Measurements from ENCODE around the gene ZFPM1.

Gene ZFPM1

GRCh38 chr16:88504489-88505404, 51.7 kb downstream of the ZFPM1 start:
- Histone ChIP-seq H2AFZ (ENCODE audit: low read depth, low read length) (no peak overlapping the region), H3K4me3 (ENCODE audit: low read length) (no peak overlapping the region)

GRCh38 chr16:88505405-88506082, 52.5 kb downstream of the ZFPM1 start:
- no peaks in the 10 kb centered on the region for H3K9me3 ChIP-seq (ENCODE audit: low read length)
- H2AFZ ChIP-seq (ENCODE audit: low read depth, low read length): no peak overlapping the region
- H3K4me3 ChIP-seq (ENCODE audit: low read length): no peak overlapping the region
- no peaks in the 10 kb centered on the region for H3K27me3 ChIP-seq (ENCODE audit: insufficient read depth, low read length)
- H3K36me3 ChIP-seq (ENCODE audit: insufficient read depth, low read length): no peaks in the 10 kb centered on the region
- H3K4me1 ChIP-seq (ENCODE audit: insufficient read depth, low read length): peaks cover 17% of the 10 kb centered on the region

More at GRCh38 chr16:88504489-88505404, 51.7 kb downstream of the ZFPM1 start:
- Histone ChIP-seq H3K4me1 (ENCODE audit: insufficient read depth, low read length) (peaks cover 12% of the 10 kb centered on the region), H3K36me3 (ENCODE audit: insufficient read depth, low read length) (no peaks in the 10 kb centered on the region), H3K27me3 (ENCODE audit: insufficient read depth, low read length) (no peaks in the 10 kb centered on the region), H3K9me3 (ENCODE audit: low read length) (no peaks in the 10 kb centered on the region)

GRCh38 chr16:88506723-88507122, 53.6 kb downstream of the ZFPM1 start:
- H3K4me3 ChIP-seq (ENCODE audit: low read length): no peak overlapping the region
- no peak overlapping the region for H2AFZ ChIP-seq (ENCODE audit: low read depth, low read length)
- H3K4me1 ChIP-seq (ENCODE audit: insufficient read depth, low read length): peaks cover 17% of the 10 kb centered on the region
- H3K27me3 ChIP-seq (ENCODE audit: insufficient read depth, low read length): no peaks in the 10 kb centered on the region
- H3K9me3 ChIP-seq (ENCODE audit: low read length): no peaks in the 10 kb centered on the region
- H3K36me3 ChIP-seq (ENCODE audit: insufficient read depth, low read length): no peaks in the 10 kb centered on the region

- Histone ChIP-seq H3K4me3 (ENCODE audit: low read length) (no peak overlapping the region), H3K9me3 (ENCODE audit: low read length) (no peaks in the 10 kb centered on the region), H2AFZ (ENCODE audit: low read depth, low read length) (no peak overlapping the region), H3K27me3 (ENCODE audit: insufficient read depth, low read length) (no peaks in the 10 kb centered on the region), H3K4me1 (ENCODE audit: insufficient read depth, low read length) (peaks cover 17% of the 10 kb centered on the region), H3K36me3 (ENCODE audit: insufficient read depth, low read length) (no peaks in the 10 kb centered on the region)
These were observed 54.2 kb downstream of the ZFPM1 start for GRCh38 chr16:88507231-88507743.

GRCh38 chr16:88508376-88508867, 55.3 kb downstream of the ZFPM1 start:
- no peak overlapping the region for H2AFZ ChIP-seq (ENCODE audit: low read depth, low read length)
- no peak overlapping the region for H3K4me3 ChIP-seq (ENCODE audit: low read length)
- H3K36me3 ChIP-seq (ENCODE audit: insufficient read depth, low read length): no peaks in the 10 kb centered on the region
- no peaks in the 10 kb centered on the region for H3K9me3 ChIP-seq (ENCODE audit: low read length)
- peaks cover 17% of the 10 kb centered on the region for H3K4me1 ChIP-seq (ENCODE audit: insufficient read depth, low read length)
- no peaks in the 10 kb centered on the region for H3K27me3 ChIP-seq (ENCODE audit: insufficient read depth, low read length)

GRCh38 chr16:88508868-88509748, 56.0 kb downstream of the ZFPM1 start:
- H3K36me3 ChIP-seq (ENCODE audit: insufficient read depth, low read length): no peaks in the 10 kb centered on the region
- peaks cover 17% of the 10 kb centered on the region for H3K4me1 ChIP-seq (ENCODE audit: insufficient read depth, low read length)
- H3K27me3 ChIP-seq (ENCODE audit: insufficient read depth, low read length): no peaks in the 10 kb centered on the region
- no peak overlapping the region for H2AFZ ChIP-seq (ENCODE audit: low read depth, low read length)
- H3K4me3 ChIP-seq (ENCODE audit: low read length): no peak overlapping the region
- no peaks in the 10 kb centered on the region for H3K9me3 ChIP-seq (ENCODE audit: low read length)

GRCh38 chr16:88509749-88510069, 56.6 kb downstream of the ZFPM1 start:
- H3K9me3 ChIP-seq (ENCODE audit: low read length): no peaks in the 10 kb centered on the region
- H3K4me3 ChIP-seq (ENCODE audit: low read length): no peak overlapping the region
- no peak overlapping the region for H2AFZ ChIP-seq (ENCODE audit: low read depth, low read length)
- no peaks in the 10 kb centered on the region for H3K36me3 ChIP-seq (ENCODE audit: insufficient read depth, low read length)
- H3K4me1 ChIP-seq (ENCODE audit: insufficient read depth, low read length): peaks cover 20% of the 10 kb centered on the region
- no peaks in the 10 kb centered on the region for H3K27me3 ChIP-seq (ENCODE audit: insufficient read depth, low read length)

GRCh38 chr16:88510091-88510994, 57.3 kb downstream of the ZFPM1 start:
- Histone ChIP-seq H3K4me3 (ENCODE audit: low read length) (no peak overlapping the region), H3K4me1 (ENCODE audit: insufficient read depth, low read length) (peaks cover 26% of the 10 kb centered on the region), H3K9me3 (ENCODE audit: low read length) (no peaks in the 10 kb centered on the region), H2AFZ (ENCODE audit: low read depth, low read length) (no peak overlapping the region), H3K27me3 (ENCODE audit: insufficient read depth, low read length) (no peaks in the 10 kb centered on the region), H3K36me3 (ENCODE audit: insufficient read depth, low read length) (no peaks in the 10 kb centered on the region)

GRCh38 chr16:88511060-88511459, 58.0 kb downstream of the ZFPM1 start:
- Histone ChIP-seq H2AFZ (ENCODE audit: low read depth, low read length) (no peak overlapping the region), H3K27me3 (ENCODE audit: insufficient read depth, low read length) (no peaks in the 10 kb centered on the region), H3K9me3 (ENCODE audit: low read length) (no peaks in the 10 kb centered on the region), H3K36me3 (ENCODE audit: insufficient read depth, low read length) (no peaks in the 10 kb centered on the region), H3K4me3 (ENCODE audit: low read length) (no peak overlapping the region), H3K4me1 (ENCODE audit: insufficient read depth, low read length) (peaks cover 31% of the 10 kb centered on the region)

- Histone ChIP-seq H2AFZ (ENCODE audit: low read depth, low read length) (no peak overlapping the region), H3K36me3 (ENCODE audit: insufficient read depth, low read length) (no peaks in the 10 kb centered on the region), H3K9me3 (ENCODE audit: low read length) (no peaks in the 10 kb centered on the region), H3K4me1 (ENCODE audit: insufficient read depth, low read length) (peaks cover 35% of the 10 kb centered on the region), H3K4me3 (ENCODE audit: low read length) (no peak overlapping the region), H3K27me3 (ENCODE audit: insufficient read depth, low read length) (no peaks in the 10 kb centered on the region)
These were observed 58.8 kb downstream of the ZFPM1 start for GRCh38 chr16:88511906-88512305.

GRCh38 chr16:88512728-88513696, 59.9 kb downstream of the ZFPM1 start:
- no peak overlapping the region for H2AFZ ChIP-seq (ENCODE audit: low read depth, low read length)
- H3K4me1 ChIP-seq (ENCODE audit: insufficient read depth, low read length): peaks cover 35% of the 10 kb centered on the region
- H3K9me3 ChIP-seq (ENCODE audit: low read length): no peaks in the 10 kb centered on the region
- no peak overlapping the region for H3K4me3 ChIP-seq (ENCODE audit: low read length)
- H3K36me3 ChIP-seq (ENCODE audit: insufficient read depth, low read length): no peaks in the 10 kb centered on the region
- H3K27me3 ChIP-seq (ENCODE audit: insufficient read depth, low read length): no peaks in the 10 kb centered on the region
